IMR-90 (cell line): Measurements from ENCODE around the gene SDK1. TPM values are rescaled to one million over a fixed set of nuclear protein-coding genes. Genes with fewer than 3 reads are reported as not detected.

Experiments
- ATAC-seq: fragments of 200-7000 bp; cut with Tn5 transposase; 2 replicates; pipeline ENCODE4 v1.9.1; 2020; ENCODE audit warnings: low read depth, mild to moderate bottlenecking, moderate library complexity
- BruUV-seq: library from RNA; stranded (reverse); fragments of 400-500 nt; replicated peaks from 2 replicates; lab custom pipeline; 2021; lab: Mats Ljungman, UMichigan
- CTCF ChIA-PET: fragments of 300-600 bp; formaldehyde crosslinking; extraction: SDS; loops from one replicate; lab custom pipeline; 2021; ENCODE audit warnings: antibody characterized with exemption; lab: Yijun Ruan, JAX
- POLR2A ChIA-PET: fragments of 300-600 bp; sonication (Branson Sonifier 250); formaldehyde crosslinking; loops from one replicate; lab custom pipeline; 2022; ENCODE audit warnings: antibody characterized with exemption; ENCODE audit not compliant: unreplicated experiment; lab: Charles Lee
- DNase-seq: peaks from one replicate; pipeline ENCODE4 v3.0.0; 2013
- H2AFZ ChIP-seq: replicated peaks from 2 replicates; pipeline ENCODE3; 2013; ENCODE audit warnings: low read length, mild to moderate bottlenecking; ENCODE audit not compliant: poor library complexity
- H2AK5ac ChIP-seq: 2 replicates; pipeline ENCODE4 v1.6.1; 2013; ENCODE audit warnings: low read depth, low read length, inconsistent platforms
- H2AK9ac ChIP-seq: replicated peaks from 2 replicates; pipeline ENCODE3; 2013; ENCODE audit warnings: mild to moderate bottlenecking, low read depth, low read length, moderate library complexity; ENCODE audit not compliant: poor library complexity
- H2BK120ac ChIP-seq: 2 replicates; pipeline ENCODE4 v1.6.1; 2013; ENCODE audit warnings: low read depth, low read length, inconsistent platforms
- H2BK15ac ChIP-seq: 3 replicates; pipeline ENCODE4 v1.6.1; 2013; ENCODE audit warnings: low read depth, low read length, inconsistent platforms
- H2BK20ac ChIP-seq: 2 replicates; pipeline ENCODE4 v1.6.1; 2013; ENCODE audit warnings: low read depth, mild to moderate bottlenecking, inconsistent platforms, low read length, moderate library complexity
- H2BK5ac ChIP-seq: 2 replicates; pipeline ENCODE4 v1.6.1; 2013; ENCODE audit warnings: mild to moderate bottlenecking, low read depth, low read length, inconsistent platforms; ENCODE audit not compliant: poor library complexity, severe bottlenecking
- H3K14ac ChIP-seq: replicated peaks from 2 replicates; pipeline ENCODE4 v1.6.1; 2013; ENCODE audit warnings: low read depth, low read length, inconsistent platforms
- H3K18ac ChIP-seq: 2 replicates; pipeline ENCODE4 v1.6.1; 2013; ENCODE audit warnings: low read depth, low read length, control low read depth
- H3K23ac ChIP-seq: 2 replicates; pipeline ENCODE4 v1.6.1; 2013; ENCODE audit warnings: low read depth, low read length, inconsistent platforms
- H3K27ac ChIP-seq: 2 replicates; pipeline ENCODE4 v1.5.1; 2013; ENCODE audit warnings: mild to moderate bottlenecking, control low read depth, low read length; ENCODE audit not compliant: insufficient read depth
- H3K27me3 ChIP-seq: 2 replicates; pipeline ENCODE4 v1.6.1; 2013; ENCODE audit warnings: low read length; ENCODE audit not compliant: control insufficient read depth, insufficient read depth
- H3K36me3 ChIP-seq: 2 replicates; pipeline ENCODE4 v1.6.1; 2013; ENCODE audit warnings: low read length, mixed read lengths; ENCODE audit not compliant: control insufficient read depth, insufficient read depth
- H3K4ac ChIP-seq: 2 replicates; pipeline ENCODE4 v1.6.1; 2013; ENCODE audit warnings: low read depth, low read length, inconsistent platforms
- H3K4me1 ChIP-seq: 2 replicates; pipeline ENCODE4 v1.6.1; 2013; ENCODE audit warnings: low read length, mixed read lengths; ENCODE audit not compliant: control insufficient read depth, insufficient read depth
- H3K4me2 ChIP-seq: 2 replicates; pipeline ENCODE4 v1.6.1; 2013; ENCODE audit warnings: low read depth, mild to moderate bottlenecking, control low read depth, low read length, moderate library complexity
- H3K4me3 ChIP-seq: 2 replicates; pipeline ENCODE4 v1.5.1; 2013; ENCODE audit warnings: low read depth, mild to moderate bottlenecking, control low read depth, low read length, moderate library complexity; ENCODE audit not compliant: insufficient read depth
- H3K56ac ChIP-seq: 2 replicates; pipeline ENCODE4 v1.6.1; 2013; ENCODE audit warnings: low read length, inconsistent platforms; ENCODE audit not compliant: insufficient read depth; ENCODE audit errors: extremely low read depth
- H3K79me1 ChIP-seq, 2 experiments: 2 replicates each; pipeline ENCODE4 v1.6.1; 2013; ENCODE audit warnings: low read length in 2 of 2, inconsistent platforms in 1 of 2, low read depth in 1 of 2
- H3K9ac ChIP-seq: 2 replicates; pipeline ENCODE4 v1.6.1; 2013; ENCODE audit warnings: low read depth, low read length, control low read depth
- H3K9me1 ChIP-seq: 2 replicates; pipeline ENCODE4 v1.6.1; 2013; ENCODE audit warnings: low read length, inconsistent platforms; ENCODE audit not compliant: insufficient read depth
- H3K9me3 ChIP-seq: 2 replicates; pipeline ENCODE4 v1.6.1; 2013; ENCODE audit warnings: low read length; ENCODE audit not compliant: control insufficient read depth, insufficient read depth
- H4K20me1 ChIP-seq: 2 replicates; pipeline ENCODE4 v1.6.1; 2013; ENCODE audit warnings: low read length, inconsistent platforms; ENCODE audit not compliant: insufficient read depth
- H4K5ac ChIP-seq: 2 replicates; pipeline ENCODE4 v1.6.1; 2013; ENCODE audit warnings: mild to moderate bottlenecking, low read depth, low read length, control low read depth
- H4K8ac ChIP-seq, 2 experiments: 2 replicates each; pipeline ENCODE4 v1.6.1; 2013; ENCODE audit warnings: low read depth in 2 of 2, low read length in 2 of 2, control low read depth in 1 of 2, inconsistent platforms in 1 of 2
- H4K91ac ChIP-seq: 2 replicates; pipeline ENCODE4 v1.6.1; 2013; ENCODE audit warnings: low read depth, low read length, inconsistent platforms; ENCODE audit not compliant: insufficient read depth
- ELK1 ChIP-seq: fragments of 150-350 bp; IDR thresholded peaks from 2 replicates; pipeline ENCODE4 v1.6.1; 2016; ENCODE audit warnings: low read depth, mild to moderate bottlenecking, low read length, moderate library complexity, borderline replicate concordance
- RCOR1 ChIP-seq: IDR thresholded peaks from 2 replicates; pipeline ENCODE4 v1.6.1; 2012; ENCODE audit warnings: mild to moderate bottlenecking, low read length, improper control_type of control experiment; ENCODE audit not compliant: insufficient replicate concordance
- WGBS, 2 experiments: methylation state at CpG; one replicate each; pipeline versions ENCODE4 v1.1.5 to v1.1.7; 2013; ENCODE audit warnings: missing lambda C conversion rate in 2 of 2; ENCODE audit not compliant: insufficient read length in 1 of 2; ENCODE audit errors: extremely low coverage in 2 of 2; 5-methylcytosine and 5-hydroxymethylcytosine counted together
- dilution Hi-C: fragments of 300-500 bp; cut with HindIII; formaldehyde crosslinking; loops from one replicate; pipeline ENCODE4 v1.14.3; 2018; ENCODE audit warnings: low sequenced_read_pairs; ENCODE audit not compliant: unreplicated experiment
- in situ Hi-C: fragments of 300-500 bp; cut with MboI; formaldehyde crosslinking; loops from 3 replicates; pipeline ENCODE4 v1.14.3; 2019; ENCODE audit warnings: low sequenced_read_pairs, inconsistent platforms, mixed read lengths
- intact Hi-C: fragments of 100-400 bp; cut with micrococcal nuclease; formaldehyde crosslinking; loops from 2 replicates; pipeline ENCODE4 v1.10.0; 2022
- polyA plus RNA-seq, 3 experiments: library from polyadenylated mRNA; depleted of rRNA; stranded (reverse); fragments of >200 nt; gene quantifications; 2 replicates each; pipeline ENCODE4 v1.2.3, GENCODE V29; 2012; ENCODE audit warnings: low replicate concordance in 1 of 3
- total RNA-seq: library from RNA; depleted of rRNA; stranded (reverse); fragments of >200 nt; gene quantifications from 2 replicates; pipeline ENCODE4 v1.2.3, GENCODE V29; 2012

Gene SDK1
- total and polyA plus RNA-seq, 2 of the 4 experiments (the other 2 are of a cell fraction): 1.5 to 1.6 TPM

- H4K20me1 ChIP-seq: no peaks in the 10 kb centered on the region
- TF ChIP-seq RCOR1 (no peak), ELK1 (no peak)
- no peak overlapping the region for H4K8ac ChIP-seq
- no peak overlapping the region for H3K14ac ChIP-seq
- in situ Hi-C loops (no loop called here), intact Hi-C loops (no loop called here), dilution Hi-C loops (no loop called here)
- H2AFZ ChIP-seq: no peak overlapping the region
- H2BK15ac ChIP-seq: no peak overlapping the region
- no peak overlapping the region for H4K5ac ChIP-seq
- DNase-seq (no peak), ATAC-seq (no peak)
- no peak overlapping the region for H3K4me2 ChIP-seq
- H2AK5ac ChIP-seq: no peak overlapping the region
- ChIA-PET CTCF (interaction anchor here (0.7 kb wide), 1 partner anchor 17 kb away, joined by 3 read pairs; no protein-coding TSS in a partner anchor), POLR2A (no interaction called here)
- H3K23ac ChIP-seq: no peak overlapping the region
- H3K9ac ChIP-seq: no peak overlapping the region
- H2AK9ac ChIP-seq: no peak overlapping the region
- no CpG with 5 or more reads among the region's 5 CpGs for WGBS, 2 experiments
- peaks cover 13% of the 10 kb centered on the region for H3K9me3 ChIP-seq
- no peaks in the 10 kb centered on the region for H3K4me1 ChIP-seq
- H2BK20ac ChIP-seq: no peak overlapping the region
- no peak overlapping the region for H3K56ac ChIP-seq
- peaks cover 4% of the 10 kb centered on the region; the same call in 1 of the 2 replicates for H3K36me3 ChIP-seq
- H3K27ac ChIP-seq: no peak overlapping the region
- H3K9me1 ChIP-seq: no peaks in the 10 kb centered on the region
- H3K4ac ChIP-seq: no peak overlapping the region
- no peak overlapping the region for H3K18ac ChIP-seq
- no peaks in the 10 kb centered on the region for H3K27me3 ChIP-seq
- H2BK120ac ChIP-seq: no peak overlapping the region
- H2BK5ac ChIP-seq: no peak overlapping the region
- BruUV-seq: no TSS peak
- H4K91ac ChIP-seq: no peak overlapping the region
- H3K4me3 ChIP-seq: no peak overlapping the region
- H3K79me1 ChIP-seq: no peaks in the 10 kb centered on the region
Observed at GRCh38 chr7:4111166-4111565, 810.1 kb downstream of the SDK1 start.
